G401.6 (cell line): ENCODE data around the gene CYFIP1.

Experiments used
- FAIRE-seq: peaks from 2 replicates; lab custom pipeline; 2012; peaks lifted over from hg19 to GRCh38; lab: Jason Lieb, UNC

CYFIP1 gene

DNA sequence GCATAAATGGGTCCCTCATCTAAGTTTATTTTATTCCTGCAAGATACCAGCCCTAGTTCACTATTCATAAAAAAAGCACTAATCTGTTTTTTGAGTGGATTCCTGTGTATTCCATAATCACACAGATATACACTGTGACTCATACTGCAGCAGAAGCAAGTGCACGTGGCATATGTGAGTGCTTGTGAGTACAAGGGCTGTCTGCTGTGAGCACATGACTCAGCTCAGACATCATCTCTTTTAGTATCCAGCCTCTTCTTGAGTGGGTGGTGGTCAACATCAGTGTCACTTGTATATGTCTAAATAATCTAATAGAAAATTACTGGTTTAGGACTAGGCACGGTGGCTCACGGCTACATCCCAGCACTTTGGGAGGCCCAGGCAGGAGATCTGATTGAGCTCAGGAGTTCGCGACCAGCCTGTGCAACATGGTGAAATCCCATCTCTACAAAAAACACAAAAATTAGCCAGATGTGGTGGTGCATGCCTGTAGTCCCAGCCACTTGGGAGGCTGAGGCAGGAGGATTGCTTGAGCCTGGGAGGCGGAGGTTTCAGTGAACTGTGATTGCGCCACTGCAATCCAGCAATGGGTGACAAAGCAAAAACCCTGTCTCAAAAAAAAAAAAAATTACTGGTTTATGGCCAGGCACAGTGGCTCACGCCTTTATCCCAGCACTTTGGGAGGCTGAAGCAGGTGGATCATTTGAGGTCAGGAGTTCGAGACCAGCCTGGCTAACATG lies 91.9 kb downstream of the CYFIP1 start:
- no peak for FAIRE-seq

DNA sequence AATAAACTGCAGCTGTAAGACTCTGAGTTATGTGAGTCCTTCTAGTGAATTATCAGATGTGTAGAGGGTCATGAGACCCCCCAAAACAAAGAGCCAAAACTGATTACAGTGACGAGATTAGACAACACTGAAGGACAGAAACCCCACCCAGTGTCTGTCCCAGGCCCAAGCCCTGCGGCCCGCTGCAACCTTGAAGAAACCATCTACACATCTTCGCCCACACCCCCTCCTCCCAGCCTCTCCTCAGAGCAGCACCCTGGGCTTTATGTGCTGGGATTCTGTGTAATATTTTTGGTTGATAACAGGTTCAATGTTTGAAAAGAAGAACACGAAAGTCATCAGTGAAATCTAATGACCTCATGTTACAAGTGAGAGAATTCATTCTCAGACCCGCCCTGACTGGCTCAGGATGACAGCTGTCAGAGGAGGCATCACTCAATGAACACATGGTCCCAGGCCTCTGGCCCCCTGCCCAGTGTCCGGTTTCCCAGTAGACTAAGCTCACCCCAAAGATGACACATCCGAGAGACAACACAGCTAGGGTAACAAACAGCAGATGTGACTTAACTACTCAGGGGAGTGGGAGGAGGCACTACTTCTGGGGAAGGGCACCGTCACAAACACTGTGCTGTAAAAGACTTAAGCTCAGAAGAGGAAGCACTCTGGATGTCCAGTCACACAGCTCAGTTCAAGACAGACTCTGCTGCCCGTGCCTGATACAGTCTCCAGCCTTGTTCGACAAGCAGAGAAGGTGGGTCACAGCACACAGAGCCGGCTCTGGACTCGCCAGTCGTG lies 92.8 kb downstream of the CYFIP1 start:
- FAIRE-seq: no peak

DNA sequence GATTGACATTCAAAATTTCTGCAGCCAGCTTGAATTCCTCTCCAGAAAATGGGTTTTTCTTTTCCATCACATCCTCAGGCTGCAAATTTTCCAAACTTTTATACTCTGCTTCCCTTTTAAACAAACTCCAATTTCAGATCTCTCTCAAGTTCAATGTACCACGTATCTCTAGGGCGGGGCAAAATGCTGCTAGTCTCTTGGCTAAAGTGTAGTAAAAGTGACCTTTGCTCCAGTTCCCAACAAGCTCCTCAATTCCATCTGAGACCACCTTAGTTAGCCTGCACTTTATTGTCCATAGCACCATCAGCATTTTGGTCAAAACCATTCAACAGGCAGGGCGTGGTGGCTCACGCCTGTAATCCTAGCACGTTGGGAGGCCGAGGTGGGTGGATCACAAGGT lies 95.0 kb downstream of the CYFIP1 start:
- FAIRE-seq: no peak

DNA sequence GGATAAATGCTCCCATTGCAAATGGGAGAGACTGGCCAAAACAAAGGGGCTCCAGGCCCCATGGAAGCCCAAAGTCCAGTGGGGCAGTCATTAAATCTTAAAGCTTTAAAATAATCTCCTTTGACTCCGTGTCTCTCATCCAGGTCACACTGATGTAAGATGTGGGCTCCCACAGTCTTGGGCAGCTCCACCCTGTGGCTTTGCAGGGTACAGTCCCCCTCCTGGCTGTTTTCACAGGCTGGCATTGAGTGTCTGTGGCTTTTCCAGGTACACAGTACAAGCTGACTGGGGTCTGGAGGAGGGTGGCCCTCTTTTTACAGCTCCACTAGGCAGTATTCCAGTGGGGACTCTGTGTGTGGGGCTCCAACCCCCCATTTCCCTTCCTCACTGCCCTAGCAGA lies 95.8 kb downstream of the CYFIP1 start:
- no peak for FAIRE-seq

DNA sequence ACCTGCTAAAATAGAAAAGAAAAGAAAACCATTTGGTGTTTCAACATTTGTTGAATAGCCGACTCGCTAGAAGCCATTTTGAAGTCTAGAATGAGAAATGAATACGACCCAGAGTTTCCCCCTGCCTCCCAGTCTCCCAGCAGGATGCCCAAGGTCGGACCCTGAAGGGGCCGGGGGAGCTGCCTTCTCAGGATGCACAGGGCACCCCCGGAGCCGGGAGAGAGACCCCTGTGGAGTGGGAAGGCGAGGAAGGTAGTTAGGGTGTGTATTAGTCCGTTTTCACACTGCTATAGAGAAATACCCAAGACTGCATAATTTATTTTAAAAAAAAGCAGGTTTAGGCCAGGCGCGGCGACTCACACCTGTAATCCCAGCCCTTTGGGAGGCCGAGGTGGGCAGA lies 97.0 kb downstream of the CYFIP1 start:
- no peak for FAIRE-seq

DNA sequence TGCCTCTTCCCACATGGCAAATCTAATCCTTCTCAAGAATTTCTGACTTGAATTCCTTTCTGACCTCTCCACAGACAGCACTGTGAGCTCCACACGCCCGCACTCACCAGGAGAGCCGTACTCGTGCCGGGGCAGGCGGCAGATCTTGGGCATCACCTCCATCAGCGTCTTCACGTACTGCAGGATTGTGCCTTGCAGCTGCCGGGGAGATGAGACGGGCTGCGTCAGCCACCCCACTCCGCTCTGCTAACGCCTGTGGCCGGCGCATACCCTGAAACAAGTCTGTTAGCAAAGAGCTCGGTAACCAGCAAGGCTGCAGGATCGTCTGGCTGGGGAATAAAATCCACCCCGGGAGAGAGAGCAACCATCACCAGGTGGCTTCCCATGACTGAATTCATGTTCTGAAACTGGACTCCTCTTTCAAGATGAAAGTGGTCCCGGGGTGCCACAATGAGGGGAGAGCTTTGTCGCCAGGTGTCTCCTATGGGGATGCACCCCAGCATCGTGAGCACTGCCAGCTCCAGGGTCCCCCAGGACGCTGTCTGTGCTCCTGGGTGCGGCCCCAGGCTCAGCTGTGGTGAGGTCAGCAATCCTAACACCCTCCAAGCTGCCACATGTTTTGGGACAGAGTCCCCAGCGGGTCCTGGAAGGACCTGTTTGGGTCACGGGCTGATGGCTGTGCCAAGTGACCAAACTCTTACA lies 98.3 kb downstream of the CYFIP1 start:
- no peak for FAIRE-seq

DNA sequence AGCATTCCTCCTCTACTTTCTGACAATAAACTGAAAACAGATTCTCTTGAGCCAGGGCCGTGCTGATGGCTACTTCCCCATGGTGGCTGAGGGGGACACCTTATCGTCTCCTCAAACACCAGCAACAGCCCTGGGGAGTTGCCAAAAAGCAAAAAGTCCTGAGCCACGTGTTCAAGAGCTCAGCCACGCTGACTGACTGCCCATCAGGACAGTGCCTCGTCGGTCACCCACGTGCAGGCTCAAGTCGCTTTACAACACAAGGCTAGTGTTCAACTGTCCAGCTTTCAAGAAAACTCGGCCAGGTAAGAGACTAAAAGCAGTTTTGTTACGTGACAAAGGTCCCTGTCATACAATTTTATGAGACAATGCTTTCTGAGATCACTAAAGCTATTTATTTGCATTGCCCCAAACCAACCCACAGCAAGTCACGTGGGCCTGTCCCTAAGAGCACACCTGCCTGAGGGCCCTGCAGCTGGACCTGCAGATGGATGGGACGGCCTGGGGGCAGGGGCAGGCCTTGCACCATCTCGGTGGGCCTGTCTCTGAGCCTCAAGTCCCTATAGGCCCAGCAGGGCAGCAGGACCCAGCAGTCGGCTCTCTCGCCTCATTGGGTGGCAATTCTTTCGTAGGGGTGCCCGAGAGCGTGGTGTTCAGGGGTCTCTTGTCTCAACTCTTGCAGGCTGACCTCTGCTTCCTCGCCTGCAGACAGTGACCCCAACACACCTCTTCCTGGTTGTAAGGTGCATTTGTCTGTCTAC lies 99.0 kb downstream of the CYFIP1 start:
- no peak for FAIRE-seq

DNA sequence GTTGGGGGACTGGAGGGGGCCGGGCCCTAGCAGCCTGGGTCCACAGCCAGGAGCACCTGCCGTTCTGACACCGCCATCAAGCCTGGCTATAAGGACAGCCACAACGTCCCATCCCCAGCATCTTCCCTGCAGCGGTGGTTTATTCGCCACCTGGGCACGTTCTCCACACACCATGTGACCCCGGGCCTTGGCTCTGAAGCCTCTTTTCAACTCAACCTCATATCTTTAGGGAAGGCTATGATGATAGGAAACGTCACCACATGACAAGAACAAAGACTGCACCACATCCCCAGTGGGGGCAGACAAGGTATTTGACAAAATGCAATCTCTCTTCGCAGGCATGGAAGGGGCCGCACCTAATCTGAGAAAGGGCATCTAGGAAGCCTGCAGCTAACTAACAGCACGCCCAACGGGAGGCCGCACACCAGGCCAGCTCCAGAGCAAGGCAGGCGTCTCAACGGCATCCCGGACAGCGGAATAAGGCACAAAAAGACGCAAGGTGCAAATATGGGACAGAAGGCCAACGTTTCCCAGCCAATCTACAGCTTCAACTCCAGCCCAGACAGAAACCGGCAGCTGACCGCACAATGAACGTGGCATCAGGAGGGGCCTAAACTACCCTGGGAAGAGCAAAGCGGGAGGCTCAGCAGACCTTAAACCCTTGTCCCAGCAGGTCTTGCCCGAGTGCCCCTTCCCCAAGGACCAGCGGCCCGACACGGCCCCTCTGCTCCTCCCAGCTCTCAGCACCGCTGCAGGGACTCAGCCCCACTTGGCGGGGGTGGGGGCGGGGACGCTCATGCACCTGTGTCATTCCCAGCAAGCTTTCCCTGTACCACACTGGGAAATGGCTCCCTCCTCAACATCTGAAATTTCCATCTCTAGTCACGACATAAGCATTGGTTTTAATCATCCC lies 99.8 kb downstream of the CYFIP1 start:
- no peak for FAIRE-seq

DNA sequence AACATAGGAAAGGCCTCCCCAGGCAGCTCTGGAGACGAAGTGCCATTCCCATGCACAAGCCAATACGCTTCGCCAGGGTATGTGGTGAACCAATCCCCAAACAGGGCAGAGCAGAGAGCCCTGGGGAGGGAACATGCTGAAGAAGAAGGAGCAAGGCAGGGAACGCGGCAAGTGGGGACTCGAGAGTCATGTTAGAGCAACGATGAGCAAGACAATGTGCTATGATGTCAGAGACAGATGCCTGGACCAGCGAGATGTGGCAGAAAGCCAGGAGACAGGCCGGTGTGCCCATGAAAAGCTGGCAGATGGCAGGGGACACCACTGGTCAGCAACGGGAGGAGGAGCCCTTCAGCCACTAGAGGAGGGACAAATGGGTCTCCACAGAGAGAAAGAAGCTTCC lies 102.1 kb downstream of the CYFIP1 start:
- FAIRE-seq: no peak

DNA sequence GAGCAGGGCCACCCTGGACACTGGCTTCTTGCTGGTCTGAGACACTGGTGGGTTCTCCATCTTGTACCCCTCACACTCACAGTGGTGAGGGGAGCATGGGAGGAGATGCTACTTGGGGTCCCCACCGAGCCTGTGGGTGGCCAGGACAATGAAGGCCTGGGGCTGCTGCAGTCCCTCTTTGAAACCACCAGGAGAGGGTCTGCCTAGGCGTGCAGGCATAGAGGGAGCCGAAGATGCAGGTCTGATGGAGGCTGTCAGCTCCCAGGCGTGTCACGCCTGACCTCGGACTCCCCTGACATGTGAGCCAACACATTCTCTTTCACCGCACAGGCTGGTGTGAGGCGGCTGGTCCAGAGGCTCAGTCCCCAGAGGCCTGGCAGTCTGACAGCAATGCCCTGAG lies 102.6 kb downstream of the CYFIP1 start:
- no peak for FAIRE-seq

DNA sequence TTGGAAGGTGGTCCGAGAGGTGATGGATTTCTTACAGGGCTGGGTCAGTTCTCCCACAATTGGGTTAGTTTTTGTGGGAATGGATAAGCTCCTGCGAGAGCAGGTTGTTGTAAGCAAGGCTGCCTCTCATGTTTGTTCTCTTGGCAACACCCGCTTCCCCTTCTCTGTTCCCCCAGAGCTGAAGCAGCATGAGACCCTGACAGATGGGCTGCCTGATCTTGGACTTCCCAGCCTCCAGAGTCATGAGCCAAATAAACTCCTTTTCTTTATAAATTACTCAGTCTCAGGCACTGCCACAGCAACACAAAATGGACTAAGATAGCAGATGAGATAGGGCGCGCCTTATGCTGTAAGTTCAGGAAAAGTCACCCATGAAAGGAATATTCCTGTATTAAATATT lies 103.1 kb downstream of the CYFIP1 start:
- no peak for FAIRE-seq

DNA sequence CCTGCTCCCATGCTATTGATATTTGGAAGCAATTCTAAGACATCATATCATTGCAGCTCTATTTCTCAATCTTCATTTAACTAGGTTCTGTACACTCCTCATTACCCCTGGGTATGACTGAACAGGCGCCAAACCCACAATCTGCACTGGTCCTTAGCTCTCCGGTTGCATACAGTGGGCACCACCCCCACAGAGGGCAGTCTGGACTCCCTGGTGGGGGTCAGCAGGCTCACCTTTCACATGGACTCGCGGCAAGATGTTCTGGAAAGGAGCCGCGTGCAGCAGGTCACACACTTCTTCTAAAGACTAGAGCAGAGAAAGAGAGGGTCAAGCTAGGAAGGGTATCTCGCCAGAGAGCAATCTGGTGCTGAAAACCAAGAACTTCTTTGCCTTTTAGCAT lies 105.2 kb downstream of the CYFIP1 start:
- FAIRE-seq: no peak

DNA sequence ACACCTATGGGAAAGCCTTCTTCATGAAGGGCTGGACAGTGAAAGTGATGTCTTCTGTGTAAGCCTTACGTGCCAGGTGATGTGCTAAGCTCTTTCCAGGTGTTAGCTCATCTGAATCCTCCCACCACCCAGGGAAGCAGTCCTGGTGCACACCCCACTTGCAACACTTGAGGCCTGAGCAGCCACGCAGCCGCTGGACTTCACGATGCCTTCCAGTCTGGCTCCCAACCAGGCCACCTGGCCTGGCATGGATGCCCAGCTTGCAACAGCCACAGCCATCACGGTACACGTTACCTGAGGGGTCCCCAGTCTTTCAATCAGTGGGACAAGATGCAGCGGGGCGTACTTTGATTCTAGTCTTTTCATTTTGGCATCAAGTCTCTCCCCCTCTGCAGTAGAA lies 105.9 kb downstream of the CYFIP1 start:
- no peak for FAIRE-seq

DNA sequence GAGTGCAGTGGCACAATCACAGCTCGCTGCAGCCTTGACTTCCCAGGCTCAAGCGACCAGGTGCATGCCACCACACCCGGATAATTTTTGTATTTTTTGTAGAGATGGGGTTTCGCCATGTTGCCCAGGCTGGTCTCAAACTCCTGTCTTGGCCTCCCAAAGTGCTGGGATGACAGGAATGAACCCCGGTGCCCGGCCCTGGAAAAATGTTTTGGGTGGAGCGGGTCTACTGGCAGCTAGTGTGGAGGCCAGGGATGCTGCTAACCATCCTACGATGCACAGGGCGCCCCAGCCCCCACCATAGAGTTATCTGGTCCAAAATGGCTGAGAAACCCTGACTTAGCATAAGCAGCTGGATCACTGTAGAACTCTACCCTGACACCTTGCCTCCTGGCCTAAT lies 106.3 kb downstream of the CYFIP1 start:
- FAIRE-seq: no peak

DNA sequence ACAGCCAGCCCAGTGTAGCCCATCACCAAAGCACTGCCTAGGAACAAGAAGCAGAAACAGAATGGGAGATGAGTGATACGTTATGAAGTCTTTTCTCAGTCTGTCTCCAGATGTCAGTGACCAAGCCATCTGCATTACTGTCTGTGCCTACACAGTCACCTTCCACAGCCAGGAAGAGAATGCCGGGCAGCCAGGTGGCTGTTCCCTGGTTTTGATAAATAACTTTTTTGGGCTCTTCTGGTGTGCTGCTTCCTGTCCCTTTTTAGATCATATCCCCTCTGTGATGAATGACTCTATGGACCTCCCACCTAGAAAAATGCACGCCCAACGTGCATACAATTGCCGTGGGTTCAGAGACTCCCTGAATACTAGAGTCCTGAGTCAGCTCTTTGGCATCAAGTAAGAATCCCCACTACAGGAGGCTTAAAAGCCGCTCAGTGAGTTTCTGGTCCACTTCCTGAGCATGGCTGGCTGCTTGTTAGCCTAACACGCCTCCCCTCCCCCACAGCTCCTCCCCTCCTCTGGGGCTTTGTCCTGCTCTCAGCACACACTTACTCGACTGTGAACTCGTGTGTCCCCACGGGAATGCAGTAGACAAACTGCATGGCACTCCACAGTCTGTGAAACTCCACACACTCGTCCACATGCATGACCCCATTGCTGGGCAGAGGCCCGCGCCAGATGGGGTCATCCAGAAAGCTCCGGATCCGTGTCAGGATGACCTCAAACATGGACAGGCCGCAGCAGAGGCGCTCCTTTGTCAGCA lies 107.0 kb downstream of the CYFIP1 start:
- FAIRE-seq: no peak

DNA sequence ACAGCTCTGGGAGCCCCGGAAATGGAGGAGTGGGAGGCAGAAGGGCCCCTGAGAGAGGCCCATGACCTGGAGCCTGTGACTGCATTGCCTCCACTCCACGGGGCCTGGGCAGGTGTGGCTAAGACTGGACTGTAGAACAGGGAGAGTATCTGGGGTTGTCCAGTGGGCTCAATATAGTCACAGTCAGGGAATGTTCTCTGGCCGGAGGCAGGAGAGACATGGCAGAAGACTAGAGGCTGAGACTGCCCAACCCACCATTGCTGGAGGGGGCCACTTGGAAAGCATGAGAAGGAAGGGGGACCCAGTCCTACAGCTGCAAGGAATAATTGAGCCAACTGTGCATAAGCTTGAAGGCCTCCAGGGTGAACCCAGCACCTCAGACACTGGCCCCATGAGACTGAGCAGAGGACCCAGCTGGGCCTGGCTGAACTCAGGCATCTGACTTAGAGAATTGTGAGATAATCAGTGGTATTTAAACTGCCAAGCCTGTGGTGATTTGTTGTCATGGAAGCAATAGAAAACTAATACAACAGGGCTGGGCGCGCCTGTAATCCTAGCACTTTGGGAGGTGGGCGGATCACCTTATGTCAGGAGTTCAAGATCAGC lies 108.6 kb downstream of the CYFIP1 start:
- FAIRE-seq: no peak

DNA sequence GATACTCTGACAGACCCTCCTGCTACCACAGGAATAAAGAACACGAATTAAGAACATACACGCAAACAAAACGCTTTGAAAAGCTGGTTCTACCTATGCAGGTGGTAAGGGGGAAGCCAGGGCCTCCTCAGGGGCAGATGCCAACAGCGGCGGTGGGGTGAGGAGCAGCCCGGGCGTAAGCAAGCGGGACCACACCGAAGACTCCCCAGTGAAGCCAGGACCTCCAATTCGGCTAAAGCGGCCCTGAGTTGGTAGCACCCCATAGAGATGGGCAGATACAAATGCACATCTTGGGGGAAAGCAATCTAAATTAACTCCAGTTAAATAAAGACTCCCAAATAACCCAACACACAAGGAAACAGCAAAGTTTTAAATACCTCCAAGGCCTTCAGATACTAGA lies 109.3 kb downstream of the CYFIP1 start:
- FAIRE-seq: no peak

DNA sequence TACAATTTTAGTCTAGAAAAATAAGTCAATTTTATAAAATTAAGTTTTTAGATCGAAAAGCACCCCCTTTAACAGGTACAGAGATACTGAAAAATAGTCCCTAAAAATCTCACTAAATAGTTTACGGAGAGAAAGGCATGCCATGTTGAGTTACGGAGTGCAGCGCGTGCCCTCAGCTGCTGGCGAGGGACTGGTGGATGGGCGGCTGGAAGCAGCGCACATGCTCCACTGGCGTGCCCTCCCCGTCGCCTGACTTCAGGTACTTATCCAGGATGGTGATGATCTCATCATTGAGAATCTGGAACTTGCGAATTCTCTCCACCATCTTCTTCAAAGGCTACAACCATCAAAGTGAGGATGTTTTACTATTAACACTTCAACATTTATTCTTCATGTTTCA lies 110.3 kb downstream of the CYFIP1 start:
- no peak for FAIRE-seq

DNA sequence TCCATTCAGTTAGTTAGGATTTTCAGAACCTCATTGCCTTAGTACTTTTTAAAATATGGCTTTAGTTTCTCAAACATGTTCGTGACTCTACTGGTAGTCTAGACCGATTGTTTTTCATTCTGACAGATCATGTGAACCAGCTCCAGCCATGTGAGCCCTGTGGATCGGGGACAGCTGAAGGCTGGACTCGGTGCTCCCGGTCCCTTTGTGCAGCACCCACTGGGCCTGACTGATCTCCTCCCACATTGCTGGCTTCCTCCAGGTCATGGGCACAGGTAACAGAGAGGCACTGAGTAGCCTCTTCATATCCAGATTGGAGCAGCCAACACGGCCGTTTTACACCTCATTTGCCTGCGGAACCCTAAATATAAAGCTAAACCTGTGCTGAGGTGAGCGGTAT lies 111.2 kb downstream of the CYFIP1 start:
- FAIRE-seq: no peak

DNA sequence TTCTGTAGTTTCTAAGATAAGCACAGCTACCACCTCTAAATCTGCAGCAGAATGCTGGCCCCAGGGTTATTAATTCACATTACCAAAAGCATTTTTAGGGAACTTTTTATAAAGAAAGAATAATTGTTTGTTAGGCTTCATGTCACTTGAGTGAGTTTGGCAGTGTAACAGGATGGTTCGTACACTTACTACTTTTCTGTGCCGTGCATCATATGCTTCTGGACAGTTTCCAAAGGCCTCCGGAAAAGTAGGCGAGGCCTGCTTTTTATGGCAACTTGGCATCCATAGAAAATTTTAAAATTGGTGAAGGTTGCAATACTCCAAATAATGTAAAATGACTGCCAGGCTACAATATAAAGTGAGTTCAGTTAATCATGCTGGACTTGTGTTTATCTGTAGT lies 111.7 kb downstream of the CYFIP1 start:
- FAIRE-seq: no peak
